IMR-90 (cell line): ENCODE results near the gene CACNA1D. TPM values are rescaled to one million over a fixed set of nuclear protein-coding genes. Genes with fewer than 3 reads are reported as not detected.

Experiments
- ATAC-seq: fragments of 200-7000 bp; cut with Tn5 transposase; 2 replicates; pipeline ENCODE4 v1.9.1; 2020; ENCODE audit warnings: low read depth, mild to moderate bottlenecking, moderate library complexity
- BruUV-seq: library from RNA; stranded (reverse); fragments of 400-500 nt; replicated peaks from 2 replicates; lab custom pipeline; 2021; lab: Mats Ljungman, UMichigan
- CTCF ChIA-PET: fragments of 300-600 bp; formaldehyde crosslinking; extraction: SDS; loops from one replicate; lab custom pipeline; 2021; ENCODE audit warnings: antibody characterized with exemption; lab: Yijun Ruan, JAX
- POLR2A ChIA-PET: fragments of 300-600 bp; sonication (Branson Sonifier 250); formaldehyde crosslinking; loops from one replicate; lab custom pipeline; 2022; ENCODE audit warnings: antibody characterized with exemption; ENCODE audit not compliant: unreplicated experiment; lab: Charles Lee
- DNase-seq: peaks from one replicate; pipeline ENCODE4 v3.0.0; 2013
- H2AFZ ChIP-seq: replicated peaks from 2 replicates; pipeline ENCODE3; 2013; ENCODE audit warnings: low read length, mild to moderate bottlenecking; ENCODE audit not compliant: poor library complexity
- H2AK5ac ChIP-seq: 2 replicates; pipeline ENCODE4 v1.6.1; 2013; ENCODE audit warnings: low read depth, low read length, inconsistent platforms
- H2AK9ac ChIP-seq: replicated peaks from 2 replicates; pipeline ENCODE3; 2013; ENCODE audit warnings: mild to moderate bottlenecking, low read depth, low read length, moderate library complexity; ENCODE audit not compliant: poor library complexity
- H2BK120ac ChIP-seq: 2 replicates; pipeline ENCODE4 v1.6.1; 2013; ENCODE audit warnings: low read depth, low read length, inconsistent platforms
- H2BK15ac ChIP-seq: 3 replicates; pipeline ENCODE4 v1.6.1; 2013; ENCODE audit warnings: low read depth, low read length, inconsistent platforms
- H2BK20ac ChIP-seq: 2 replicates; pipeline ENCODE4 v1.6.1; 2013; ENCODE audit warnings: low read depth, mild to moderate bottlenecking, inconsistent platforms, low read length, moderate library complexity
- H2BK5ac ChIP-seq: 2 replicates; pipeline ENCODE4 v1.6.1; 2013; ENCODE audit warnings: mild to moderate bottlenecking, low read depth, low read length, inconsistent platforms; ENCODE audit not compliant: poor library complexity, severe bottlenecking
- H3K14ac ChIP-seq: replicated peaks from 2 replicates; pipeline ENCODE4 v1.6.1; 2013; ENCODE audit warnings: low read depth, low read length, inconsistent platforms
- H3K18ac ChIP-seq: 2 replicates; pipeline ENCODE4 v1.6.1; 2013; ENCODE audit warnings: low read depth, low read length, control low read depth
- H3K23ac ChIP-seq: 2 replicates; pipeline ENCODE4 v1.6.1; 2013; ENCODE audit warnings: low read depth, low read length, inconsistent platforms
- H3K27ac ChIP-seq: 2 replicates; pipeline ENCODE4 v1.5.1; 2013; ENCODE audit warnings: mild to moderate bottlenecking, control low read depth, low read length; ENCODE audit not compliant: insufficient read depth
- H3K27me3 ChIP-seq: 2 replicates; pipeline ENCODE4 v1.6.1; 2013; ENCODE audit warnings: low read length; ENCODE audit not compliant: control insufficient read depth, insufficient read depth
- H3K36me3 ChIP-seq: 2 replicates; pipeline ENCODE4 v1.6.1; 2013; ENCODE audit warnings: low read length, mixed read lengths; ENCODE audit not compliant: control insufficient read depth, insufficient read depth
- H3K4ac ChIP-seq: 2 replicates; pipeline ENCODE4 v1.6.1; 2013; ENCODE audit warnings: low read depth, low read length, inconsistent platforms
- H3K4me1 ChIP-seq: 2 replicates; pipeline ENCODE4 v1.6.1; 2013; ENCODE audit warnings: low read length, mixed read lengths; ENCODE audit not compliant: control insufficient read depth, insufficient read depth
- H3K4me2 ChIP-seq: 2 replicates; pipeline ENCODE4 v1.6.1; 2013; ENCODE audit warnings: low read depth, mild to moderate bottlenecking, control low read depth, low read length, moderate library complexity
- H3K4me3 ChIP-seq: 2 replicates; pipeline ENCODE4 v1.5.1; 2013; ENCODE audit warnings: low read depth, mild to moderate bottlenecking, control low read depth, low read length, moderate library complexity; ENCODE audit not compliant: insufficient read depth
- H3K56ac ChIP-seq: 2 replicates; pipeline ENCODE4 v1.6.1; 2013; ENCODE audit warnings: low read length, inconsistent platforms; ENCODE audit not compliant: insufficient read depth; ENCODE audit errors: extremely low read depth
- H3K79me1 ChIP-seq, 2 experiments: 2 replicates each; pipeline ENCODE4 v1.6.1; 2013; ENCODE audit warnings: low read length in 2 of 2, inconsistent platforms in 1 of 2, low read depth in 1 of 2
- H3K9ac ChIP-seq: 2 replicates; pipeline ENCODE4 v1.6.1; 2013; ENCODE audit warnings: low read depth, low read length, control low read depth
- H3K9me1 ChIP-seq: 2 replicates; pipeline ENCODE4 v1.6.1; 2013; ENCODE audit warnings: low read length, inconsistent platforms; ENCODE audit not compliant: insufficient read depth
- H3K9me3 ChIP-seq: 2 replicates; pipeline ENCODE4 v1.6.1; 2013; ENCODE audit warnings: low read length; ENCODE audit not compliant: control insufficient read depth, insufficient read depth
- H4K20me1 ChIP-seq: 2 replicates; pipeline ENCODE4 v1.6.1; 2013; ENCODE audit warnings: low read length, inconsistent platforms; ENCODE audit not compliant: insufficient read depth
- H4K5ac ChIP-seq: 2 replicates; pipeline ENCODE4 v1.6.1; 2013; ENCODE audit warnings: mild to moderate bottlenecking, low read depth, low read length, control low read depth
- H4K8ac ChIP-seq, 2 experiments: 2 replicates each; pipeline ENCODE4 v1.6.1; 2013; ENCODE audit warnings: low read depth in 2 of 2, low read length in 2 of 2, control low read depth in 1 of 2, inconsistent platforms in 1 of 2
- H4K91ac ChIP-seq: 2 replicates; pipeline ENCODE4 v1.6.1; 2013; ENCODE audit warnings: low read depth, low read length, inconsistent platforms; ENCODE audit not compliant: insufficient read depth
- BHLHE40 ChIP-seq: fragments of 150-350 bp; IDR thresholded peaks from 2 replicates; pipeline ENCODE4 v1.6.1; 2016; ENCODE audit warnings: mild to moderate bottlenecking, low read depth, low read length
- CEBPB ChIP-seq: IDR thresholded peaks from 2 replicates; pipeline ENCODE4 v1.6.1; 2012; ENCODE audit warnings: low read depth, low read length, improper control_type of control experiment
- CHD1 ChIP-seq: IDR thresholded peaks from 2 replicates; pipeline ENCODE4 v1.6.1; 2012; ENCODE audit warnings: low read depth, low read length, improper control_type of control experiment
- CTCF ChIP-seq: conservative IDR thresholded peaks from 2 replicates; pipeline ENCODE4 v1.5.1; 2012; ENCODE audit warnings: mild to moderate bottlenecking, low read depth, low read length, improper control_type of control experiment
- ELK1 ChIP-seq: fragments of 150-350 bp; IDR thresholded peaks from 2 replicates; pipeline ENCODE4 v1.6.1; 2016; ENCODE audit warnings: low read depth, mild to moderate bottlenecking, low read length, moderate library complexity, borderline replicate concordance
- FOS ChIP-seq: fragments of 150-350 bp; IDR thresholded peaks from 2 replicates; pipeline ENCODE4 v1.6.1; 2016; ENCODE audit warnings: low read depth, low read length
- MAFK ChIP-seq: IDR thresholded peaks from 2 replicates; pipeline ENCODE4 v1.6.1; 2012; ENCODE audit warnings: low read depth, low read length, improper control_type of control experiment
- MAZ ChIP-seq: IDR thresholded peaks from 2 replicates; pipeline ENCODE4 v1.6.1; 2012; ENCODE audit warnings: low read depth, mild to moderate bottlenecking, low read length, improper control_type of control experiment, moderate library complexity, borderline replicate concordance
- NFE2L2 ChIP-seq: fragments of 150-350 bp; IDR thresholded peaks from 2 replicates; pipeline ENCODE4 v1.6.1; 2016; ENCODE audit warnings: low read depth, mild to moderate bottlenecking, low read length
- POLR2A ChIP-seq: IDR thresholded peaks from 2 replicates; pipeline ENCODE4 v1.6.1; 2012; ENCODE audit warnings: mild to moderate bottlenecking, low read depth, low read length
- RAD21 ChIP-seq: IDR thresholded peaks from 2 replicates; pipeline ENCODE4 v1.6.1; 2012; ENCODE audit warnings: low read length, improper control_type of control experiment
- RCOR1 ChIP-seq: IDR thresholded peaks from 2 replicates; pipeline ENCODE4 v1.6.1; 2012; ENCODE audit warnings: mild to moderate bottlenecking, low read length, improper control_type of control experiment; ENCODE audit not compliant: insufficient replicate concordance
- RFX5 ChIP-seq: IDR thresholded peaks from 2 replicates; pipeline ENCODE4 v1.8.0; 2012; ENCODE audit warnings: low read depth, mild to moderate bottlenecking, low read length, moderate library complexity
- SMC3 ChIP-seq: fragments of 150-350 bp; IDR thresholded peaks from 2 replicates; pipeline ENCODE4 v1.6.1; 2016; ENCODE audit warnings: low read depth, mild to moderate bottlenecking, antibody characterized with exemption, low read length, moderate library complexity
- USF2 ChIP-seq: fragments of 150-350 bp; IDR thresholded peaks from 2 replicates; pipeline ENCODE4 v1.6.1; 2017; ENCODE audit warnings: mild to moderate bottlenecking, antibody characterized with exemption, low read length, low read depth
- WGBS, 2 experiments: methylation state at CpG; one replicate each; pipeline versions ENCODE4 v1.1.5 to v1.1.7; 2013; ENCODE audit warnings: missing lambda C conversion rate in 2 of 2; ENCODE audit not compliant: insufficient read length in 1 of 2; ENCODE audit errors: extremely low coverage in 2 of 2; 5-methylcytosine and 5-hydroxymethylcytosine counted together
- dilution Hi-C: fragments of 300-500 bp; cut with HindIII; formaldehyde crosslinking; loops from one replicate; pipeline ENCODE4 v1.14.3; 2018; ENCODE audit warnings: low sequenced_read_pairs; ENCODE audit not compliant: unreplicated experiment
- in situ Hi-C: fragments of 300-500 bp; cut with MboI; formaldehyde crosslinking; loops from 3 replicates; pipeline ENCODE4 v1.14.3; 2019; ENCODE audit warnings: low sequenced_read_pairs, inconsistent platforms, mixed read lengths
- intact Hi-C: fragments of 100-400 bp; cut with micrococcal nuclease; formaldehyde crosslinking; loops from 2 replicates; pipeline ENCODE4 v1.10.0; 2022
- polyA plus RNA-seq, 3 experiments: library from polyadenylated mRNA; depleted of rRNA; stranded (reverse); fragments of >200 nt; gene quantifications; 2 replicates each; pipeline ENCODE4 v1.2.3, GENCODE V29; 2012; ENCODE audit warnings: low replicate concordance in 1 of 3
- total RNA-seq: library from RNA; depleted of rRNA; stranded (reverse); fragments of >200 nt; gene quantifications from 2 replicates; pipeline ENCODE4 v1.2.3, GENCODE V29; 2012

CACNA1D gene
- total and polyA plus RNA-seq, 2 of the 4 experiments (the other 2 are of a cell fraction): 0.07 TPM; not detected in 1

- Histone ChIP-seq H3K56ac (no peak overlapping the region), H3K4me1 (no peaks in the 10 kb centered on the region), H2BK20ac (no peak overlapping the region), H3K79me1 (no peaks in the 10 kb centered on the region), H3K4me2 (no peak overlapping the region), H3K9me1 (no peaks in the 10 kb centered on the region), H3K9me3 (no peaks in the 10 kb centered on the region), H2BK15ac (no peak overlapping the region), H3K27me3 (no peaks in the 10 kb centered on the region; the same call in 1 of the 2 replicates), H3K36me3 (no peaks in the 10 kb centered on the region), H2AFZ (no peak overlapping the region), H3K4me3 (no peak overlapping the region), H4K20me1 (no peaks in the 10 kb centered on the region), H2BK5ac (no peak overlapping the region), H4K5ac (no peak overlapping the region), H3K4ac (no peak overlapping the region), H3K27ac (no peak overlapping the region), H3K18ac (no peak overlapping the region), H2AK5ac (no peak overlapping the region), H4K8ac (no peak overlapping the region), H4K91ac (no peak overlapping the region), H2BK120ac (no peak overlapping the region), H2AK9ac (no peak overlapping the region), H3K14ac (no peak overlapping the region), H3K23ac (no peak overlapping the region), H3K9ac (no peak overlapping the region)
- no TSS peak for BruUV-seq
- DNase-seq (no peak), ATAC-seq (no peak)
- TF ChIP-seq CEBPB (no peak), POLR2A (no peak), FOS (no peak), SMC3 (no peak), MAFK (no peak), RCOR1 (no peak), MAZ (no peak), RAD21 (no peak), CHD1 (no peak), NFE2L2 (no peak), RFX5 (no peak), ELK1 (no peak), BHLHE40 (no peak), USF2 (no peak), CTCF (no peak)
- in situ Hi-C loops: no loop called here
- ChIA-PET POLR2A (no interaction called here), CTCF (no interaction called here)
- WGBS, 2 experiments: no CpG with 5 or more reads among the region's 4 CpGs
- intact Hi-C loops: no loop called here
- dilution Hi-C loops: no loop called here
These were observed 330.4 kb downstream of the CACNA1D start for GRCh38 chr3:53824795-53825194.
